K562 (cell line): ENCODE measurements around the gene CDKN2B-AS1. TPM values are rescaled to one million over a fixed set of nuclear protein-coding genes. Genes with fewer than 3 reads are reported as not detected.

Experiments used
- ATAC-seq: fragments of 200-7000 bp; cut with Tn5 transposase; 3 replicates; pipeline ENCODE4 v1.9.1; 2020; ENCODE audit warnings: moderate library complexity
- BruUV-seq: library from RNA; stranded (reverse); fragments of 400-500 nt; replicated peaks from 2 replicates; lab custom pipeline; 2021; lab: Mats Ljungman, UMichigan
- CTCF ChIA-PET: fragments of 300-600 bp; formaldehyde crosslinking; extraction: SDS; loops from one replicate; lab custom pipeline; 2021; ENCODE audit warnings: low intra/inter-chr PET ratio; lab: Yijun Ruan, JAX
- POLR2A ChIA-PET: fragments of 300-600, 350-650 bp; sonication (Branson Sonifier 250); formaldehyde crosslinking; extraction: SDS; loops from one replicate; lab custom pipeline; 2021; ENCODE audit warnings: antibody characterized with exemption, inconsistent platforms; lab: Yijun Ruan, JAX
- DNase-seq, 4 experiments: peaks; one replicate each; pipeline versions ENCODE4 v3.0.0 to v3.0.0-alpha.2; 2011 to 2018; ENCODE audit warnings: low spot score in 3 of 4, mixed read lengths in 3 of 4; ENCODE audit errors: extremely low read depth in 1 of 4
- FAIRE-seq: peaks from 2 replicates; lab custom pipeline; 2011; peaks lifted over from hg19 to GRCh38; lab: Jason Lieb, UNC
- H2AFZ ChIP-seq: 2 replicates; pipeline ENCODE4 v1.6.0; 2011; ENCODE audit warnings: low read depth, low read length, control low read depth, inconsistent platforms
- H3K27ac ChIP-seq: fragments of 200-600 bp; 3 replicates; pipeline ENCODE4 v1.8.0; 2011; ENCODE audit warnings: low read depth, mild to moderate bottlenecking, control low read depth, inconsistent platforms, low read length, moderate library complexity, mixed read lengths; ENCODE audit errors: extremely low read depth
- H3K27me3 ChIP-seq, 2 experiments: fragments of 300-600 bp in 1 of 2; 2 replicates in 1 of 2; 3 replicates in 1 of 2; pipeline versions ENCODE4 v1.6.0 to v1.8.0; 2011; ENCODE audit warnings: inconsistent platforms in 2 of 2, low read length in 2 of 2, mild to moderate bottlenecking in 1 of 2, mixed read lengths in 1 of 2, moderate library complexity in 1 of 2; ENCODE audit not compliant: control insufficient read depth in 2 of 2, insufficient read depth in 2 of 2
- H3K36me3 ChIP-seq: fragments of 300-600 bp; 3 replicates; pipeline ENCODE4 v1.8.0; 2011; ENCODE audit warnings: mild to moderate bottlenecking, low read length, inconsistent platforms; ENCODE audit not compliant: control insufficient read depth, insufficient read depth
- H3K4me1 ChIP-seq, 2 experiments: fragments of 200-600 bp in 1 of 2; replicated peaks in 1 of 2; 2 replicates in 1 of 2; 3 replicates in 1 of 2; pipeline versions ENCODE4 v1.5.1 to v1.8.0; 2011; ENCODE audit warnings: inconsistent platforms in 2 of 2, low read length in 2 of 2, mild to moderate bottlenecking in 1 of 2, mixed read lengths in 1 of 2, moderate library complexity in 1 of 2; ENCODE audit not compliant: control insufficient read depth in 2 of 2, insufficient read depth in 2 of 2
- H3K4me2 ChIP-seq: 2 replicates; pipeline ENCODE4 v1.6.1; 2011; ENCODE audit warnings: low read length, control low read depth, inconsistent platforms, mixed read lengths; ENCODE audit not compliant: insufficient read depth
- H3K4me3 ChIP-seq: fragments of 200-600 bp; sonication (generic), shearing (Covaris generic); 2 replicates; pipeline ENCODE4 v1.5.1; 2016; ENCODE audit warnings: control low read depth, inconsistent platforms
- H3K79me2 ChIP-seq: fragments of 200-600 bp; 3 replicates; pipeline ENCODE4 v1.8.0; 2011; ENCODE audit warnings: low read length, inconsistent platforms; ENCODE audit not compliant: control insufficient read depth, insufficient read depth
- H3K9ac ChIP-seq, 2 experiments: 2 replicates each; pipeline versions ENCODE4 v1.6.0 to v1.6.1; 2011; ENCODE audit warnings: low read depth in 2 of 2, low read length in 2 of 2, control low read depth in 1 of 2, inconsistent platforms in 1 of 2, mild to moderate bottlenecking in 1 of 2, mixed read lengths in 1 of 2; ENCODE audit not compliant: insufficient read depth in 1 of 2
- H3K9me1 ChIP-seq: one replicate; pipeline ENCODE4 v1.6.0; 2011; ENCODE audit warnings: inconsistent platforms, mild to moderate bottlenecking, low read length, moderate library complexity; ENCODE audit not compliant: control insufficient read depth, insufficient read depth
- H3K9me3 ChIP-seq: replicated peaks from 2 replicates; pipeline ENCODE4 v1.5.1; 2011; ENCODE audit warnings: low read depth, low read length, inconsistent platforms; ENCODE audit not compliant: control insufficient read depth, insufficient read depth
- H4K20me1 ChIP-seq: replicated peaks from 2 replicates; pipeline ENCODE4 v1.6.1; 2011; ENCODE audit warnings: low read length, inconsistent platforms, mixed read lengths; ENCODE audit not compliant: control insufficient read depth, insufficient read depth
- ATF1 ChIP-seq, 2 experiments: fragments of 450-650 bp in 1 of 2; IDR thresholded peaks; 2 replicates each; pipeline ENCODE4 v1.6.1; 2016; ENCODE audit warnings: missing compliant biosample characterization in 1 of 2, missing genetic modification characterization in 1 of 2
- CBX3 ChIP-seq, 2 experiments: IDR thresholded peaks; 1 replicate in 1 of 2; 2 replicates in 1 of 2; pipeline ENCODE4 v1.6.1; 2012; ENCODE audit warnings: inconsistent platforms in 2 of 2, low read length in 2 of 2, borderline replicate concordance in 1 of 2, control low read depth in 1 of 2
- CCNT2 ChIP-seq: IDR thresholded peaks from 2 replicates; pipeline ENCODE4 v1.6.1; 2011; ENCODE audit warnings: borderline replicate concordance, low read depth, mild to moderate bottlenecking, moderate library complexity, mixed read lengths, low read length; ENCODE audit not compliant: insufficient read length; ENCODE audit errors: extremely low read depth
- CEBPB ChIP-seq: fragments of 450-650 bp; IDR thresholded peaks from 2 replicates; pipeline ENCODE4 v1.6.1; 2016; ENCODE audit warnings: missing genetic modification characterization, missing compliant biosample characterization
- FOXA1 ChIP-seq: fragments of 450-650 bp; IDR thresholded peaks from 2 replicates; pipeline ENCODE4 v1.6.1; 2016; ENCODE audit warnings: mild to moderate bottlenecking, borderline replicate concordance
- HNRNPL ChIP-seq: fragments of 200-400 bp; formaldehyde crosslinking; IDR thresholded peaks from 2 replicates; pipeline ENCODE4 v1.6.1; 2017; ENCODE audit warnings: low read depth, mild to moderate bottlenecking, low read length
- KHSRP ChIP-seq: fragments of 450-650 bp; IDR thresholded peaks from 2 replicates; pipeline ENCODE4 v1.6.1; 2017
- L3MBTL2 ChIP-seq: fragments of 450-650 bp; IDR thresholded peaks from 2 replicates; pipeline ENCODE4 v1.6.1; 2016; ENCODE audit warnings: mild to moderate bottlenecking, moderate library complexity
- NFIC ChIP-seq: fragments of 450-650 bp; IDR thresholded peaks from 2 replicates; pipeline ENCODE4 v1.6.1; 2017; ENCODE audit warnings: mild to moderate bottlenecking, inconsistent platforms
- NR4A1 ChIP-seq, 2 experiments: fragments of 250-450 bp in 1 of 2; fragments of 450-650 bp in 1 of 2; sonication (Bioruptor Pico) in 1 of 2; IDR thresholded peaks; 2 replicates each; pipeline versions ENCODE4 v1.4.0 to v1.6.1; 2016 to 2020; ENCODE audit warnings: mild to moderate bottlenecking in 2 of 2, missing compliant biosample characterization in 1 of 2, missing genetic modification characterization in 1 of 2, moderate library complexity in 1 of 2
- PYGO2 ChIP-seq: fragments of 450-650 bp; IDR thresholded peaks from 2 replicates; pipeline ENCODE4 v1.6.1; 2016; ENCODE audit warnings: mild to moderate bottlenecking, missing genetic modification characterization, moderate library complexity, missing compliant biosample characterization
- RBM25 ChIP-seq: fragments of 200-400 bp; formaldehyde crosslinking; IDR thresholded peaks from 2 replicates; pipeline ENCODE4 v1.6.1; 2018; ENCODE audit warnings: low read length, low read depth, moderate library complexity; ENCODE audit not compliant: severe bottlenecking
- SRSF7 ChIP-seq: fragments of 200-400 bp; formaldehyde crosslinking; optimal IDR thresholded peaks from 2 replicates; pipeline ENCODE3; 2017; ENCODE audit warnings: mild to moderate bottlenecking, low read depth, low read length
- ZBTB1 ChIP-seq: sonication (generic); formaldehyde crosslinking; IDR thresholded peaks from 2 replicates; pipeline ENCODE4 v1.8.1; 2023; ENCODE audit warnings: missing genetic modification reagents, low read depth, mild to moderate bottlenecking, borderline replicate concordance
- ZNF282 ChIP-seq: sonication (generic); formaldehyde crosslinking; IDR thresholded peaks from 2 replicates; pipeline ENCODE4 v1.8.1; 2023; ENCODE audit warnings: missing genetic modification reagents
- ZNF561 ChIP-seq: fragments of 450-650 bp; formaldehyde crosslinking; conservative IDR thresholded peaks from 2 replicates; pipeline ENCODE4 v1.4.0; 2020; ENCODE audit warnings: mild to moderate bottlenecking, moderate library complexity
- ZNF668 ChIP-seq: fragments of 250-450 bp; sonication (Bioruptor Pico); IDR thresholded peaks from 2 replicates; pipeline ENCODE4 v1.8.0; 2022; ENCODE audit warnings: mild to moderate bottlenecking, inconsistent platforms
- in situ Hi-C: fragments of 300-500 bp; cut with MboI; formaldehyde crosslinking; loops from 4 replicates; pipeline ENCODE4 v1.15.0; 2018; ENCODE audit warnings: inconsistent platforms, mixed read lengths
- intact Hi-C: fragments of 100-400 bp; cut with micrococcal nuclease; formaldehyde crosslinking; loops from 2 replicates; pipeline ENCODE4 v1.14.2; 2022
- polyA plus RNA-seq, 8 experiments: library from polyadenylated mRNA; depleted of rRNA in 4 of 8; stranded (reverse) in 5 of 8; unstranded in 3 of 8; fragments of >200 nt; fragmentation: Nextera tagmentation in 2 of 8; fragmentation: Illumina TruSeq in 1 of 8; extraction: Ambion mirVana in 2 of 8; extraction: Trizol in 1 of 8; gene quantifications; 2 replicates each; pipeline versions ENCODE4 v1.2.1 to v1.2.3, GENCODE V29; 2011 to 2014; ENCODE audit warnings: inconsistent platforms in 1 of 8, missing spikeins in 1 of 8
- total RNA-seq, 7 experiments: library from RNA; depleted of rRNA in 6 of 7; stranded (reverse); fragments of >200 nt in 6 of 7; fragmentation: Illumina TruSeq in 2 of 7; extraction: Trizol in 2 of 7; gene quantifications; 2 replicates each; pipeline versions ENCODE4 v1.2.1 to v1.2.3, GENCODE V29; 2011 to 2021; ENCODE audit warnings: low replicate concordance in 1 of 7
- TF ChIP-seq, protein P1 (sequence below), 3 experiments: fragments of 200-800 bp in 1 of 3; sonication (Bioruptor generic) in 1 of 3; sonication (generic) in 1 of 3; formaldehyde crosslinking in 1 of 3; IDR thresholded peaks; 2 replicates each; pipeline versions ENCODE4 v1.6.1 to v1.8.0; 2016 to 2022; ENCODE audit warnings: mild to moderate bottlenecking in 2 of 3, missing compliant biosample characterization in 2 of 3, missing genetic modification characterization in 2 of 3, missing genetic modification reagents in 1 of 3

The CDKN2B-AS1 gene
- total and polyA plus RNA-seq, 9 of the 15 experiments (the other 6 are each of a cell fraction or from before 2014, with no cell fraction given) = not detected

DNA sequence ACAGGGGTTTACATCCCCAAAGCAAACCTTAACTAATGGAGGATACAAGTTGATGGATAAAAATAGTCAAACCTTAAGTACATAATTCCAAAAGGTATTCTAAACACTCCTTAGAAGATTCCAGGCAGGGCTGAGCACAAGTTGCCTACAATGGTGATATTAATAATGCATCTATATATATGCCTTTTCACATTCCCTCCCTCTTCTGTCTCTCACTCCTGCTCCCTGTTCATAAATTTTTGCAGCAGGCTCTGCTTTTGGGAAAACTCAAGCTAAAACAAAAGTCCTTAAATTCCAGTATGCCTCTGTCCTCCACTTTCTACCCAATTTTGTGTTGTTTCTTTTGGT lies 153.9 kb downstream of the CDKN2B-AS1 start:
- BruUV-seq = no TSS peak
- CTCF ChIA-PET = no interaction called here
- no peak for ATAC-seq

DNA sequence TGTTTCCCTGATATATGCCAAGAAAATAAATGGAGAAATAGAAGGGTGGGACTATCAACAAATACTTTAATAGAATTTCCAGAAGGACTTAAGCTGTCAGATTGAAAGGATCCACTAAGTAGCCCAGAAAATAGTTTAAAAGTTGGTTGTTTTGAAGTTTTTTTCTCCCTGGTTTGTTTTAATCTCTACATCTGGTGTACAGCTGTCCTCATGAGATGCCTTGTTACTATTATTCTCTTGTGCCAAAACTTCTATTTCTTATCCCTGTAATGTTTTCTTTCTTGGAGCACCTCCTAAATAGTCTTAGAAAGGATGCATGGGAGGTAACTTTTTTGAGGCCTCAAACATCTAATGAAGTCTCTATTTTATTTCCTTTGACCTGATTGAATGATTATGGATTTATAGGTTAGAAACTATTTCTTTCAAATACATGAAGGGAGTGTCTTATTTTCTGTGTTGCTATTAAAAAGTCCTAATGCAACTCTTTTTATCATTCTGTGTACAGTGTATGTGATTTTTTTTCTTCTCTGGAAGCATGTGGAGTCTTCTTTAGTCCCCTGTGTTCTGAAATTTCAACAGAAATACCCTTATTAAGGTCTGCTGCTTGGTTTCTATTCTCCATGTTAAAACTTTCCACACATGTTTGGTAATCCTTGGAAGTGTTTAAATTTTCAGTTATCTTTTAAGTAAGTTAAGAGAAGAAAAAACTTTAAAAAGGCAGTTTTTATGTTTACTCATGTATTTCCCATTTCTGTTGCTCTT lies 154.5 kb downstream of the CDKN2B-AS1 start:
- FAIRE-seq (no peak), DNase-seq (no peak), ATAC-seq (no peak)
- no peak overlapping the region for H2AFZ ChIP-seq
- no peak overlapping the region for H3K27ac ChIP-seq
- in situ Hi-C loops (no loop called here), intact Hi-C loops (no loop called here)
- H3K36me3 ChIP-seq = no peaks in the 10 kb centered on the region
- CTCF ChIA-PET = no interaction called here
- no peaks in the 10 kb centered on the region for H3K79me2 ChIP-seq
- no peak overlapping the region for H3K4me3 ChIP-seq
- no peaks in the 10 kb centered on the region for H3K9me1 ChIP-seq
- POLR2A ChIA-PET = no interaction called here
- no TSS peak for BruUV-seq
- no peaks in the 10 kb centered on the region for H4K20me1 ChIP-seq
- H3K9ac ChIP-seq = no peak overlapping the region
- no peaks in the 10 kb centered on the region for H3K9me3 ChIP-seq
- no peaks in the 10 kb centered on the region for H3K27me3 ChIP-seq
- H3K4me1 ChIP-seq = no peaks in the 10 kb centered on the region
- H3K4me2 ChIP-seq = no peak overlapping the region
- no peak for TF ChIP-seq ZNF282
- no peak for TF ChIP-seq HNRNPL
- no peak for TF ChIP-seq RBM25
- TF ChIP-seq FOXA1 = no peak
- no peak for TF ChIP-seq ZBTB1
- TF ChIP-seq CBX3 (IDR thresholded peaks at IDR 0.05; ENCODE audit: borderline replicate concordance in 1 of 2, low read length in 2 of 2) = no peak
- no peak for TF ChIP-seq L3MBTL2
- TF ChIP-seq PYGO2 (tag) = no peak
- TF ChIP-seq ZNF561 (CRISPR knock-in tag) = no peak
- TF ChIP-seq ATF1 (CRISPR knock-in tag; IDR thresholded peaks at IDR 0.05) = no peak
- no peak for TF ChIP-seq ATF1 (tag; IDR thresholded peaks at IDR 0.05)
- TF ChIP-seq ZNF668 (CRISPR knock-in tag) = no peak
- TF ChIP-seq SRSF7 = no peak
- TF ChIP-seq CEBPB = no peak
- TF ChIP-seq NR4A1 (CRISPR knock-in tag; IDR thresholded peaks at IDR 0.05) = no peak
- no peak for TF ChIP-seq NR4A1 (tag; IDR thresholded peaks at IDR 0.05)
- TF ChIP-seq KHSRP = no peak

More for the DNA sequence above, 153.9 kb downstream of the CDKN2B-AS1 start:
- no peak overlapping the region for H3K9ac ChIP-seq
- H3K36me3 ChIP-seq = no peaks in the 10 kb centered on the region
- H3K4me3 ChIP-seq = no peak overlapping the region
- intact Hi-C loops (no loop called here), in situ Hi-C loops (no loop called here)
- no peak overlapping the region for H2AFZ ChIP-seq
- H4K20me1 ChIP-seq = no peaks in the 10 kb centered on the region
- H3K27ac ChIP-seq = no peak overlapping the region
- DNase-seq (no peak), FAIRE-seq (no peak)
- H3K79me2 ChIP-seq = no peaks in the 10 kb centered on the region
- POLR2A ChIA-PET = no interaction called here
- H3K9me3 ChIP-seq = no peaks in the 10 kb centered on the region
- TF ChIP-seq NFIC (no peak), CCNT2 (no peak)
- TF ChIP-seq, protein P1, sequence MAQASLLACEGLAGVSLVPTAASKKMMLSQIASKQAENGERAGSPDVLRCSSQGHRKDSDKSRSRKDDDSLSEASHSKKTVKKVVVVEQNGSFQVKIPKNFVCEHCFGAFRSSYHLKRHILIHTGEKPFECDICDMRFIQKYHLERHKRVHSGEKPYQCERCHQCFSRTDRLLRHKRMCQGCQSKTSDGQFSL (CRISPR knock-in tag; IDR thresholded peaks at IDR 0.05) = no peak
- TF ChIP-seq, protein P1 (tag; IDR thresholded peaks at IDR 0.05) = no peak
- H3K4me1 ChIP-seq = no peaks in the 10 kb centered on the region
- H3K4me2 ChIP-seq = no peak overlapping the region
- H3K27me3 ChIP-seq = no peaks in the 10 kb centered on the region
- no peaks in the 10 kb centered on the region for H3K9me1 ChIP-seq
